GM19025 (cell line): ENCODE data around the gene DDIT3.

ENCODE experiments used
- ATAC-seq: cut with Tn5 transposase; IDR thresholded peaks from one replicate; pipeline ENCODE4 v1.9.1; 2021; ENCODE audit warnings: mild to moderate bottlenecking, low read depth, moderate library complexity; ENCODE audit not compliant: unreplicated experiment

DDIT3 gene

DNA sequence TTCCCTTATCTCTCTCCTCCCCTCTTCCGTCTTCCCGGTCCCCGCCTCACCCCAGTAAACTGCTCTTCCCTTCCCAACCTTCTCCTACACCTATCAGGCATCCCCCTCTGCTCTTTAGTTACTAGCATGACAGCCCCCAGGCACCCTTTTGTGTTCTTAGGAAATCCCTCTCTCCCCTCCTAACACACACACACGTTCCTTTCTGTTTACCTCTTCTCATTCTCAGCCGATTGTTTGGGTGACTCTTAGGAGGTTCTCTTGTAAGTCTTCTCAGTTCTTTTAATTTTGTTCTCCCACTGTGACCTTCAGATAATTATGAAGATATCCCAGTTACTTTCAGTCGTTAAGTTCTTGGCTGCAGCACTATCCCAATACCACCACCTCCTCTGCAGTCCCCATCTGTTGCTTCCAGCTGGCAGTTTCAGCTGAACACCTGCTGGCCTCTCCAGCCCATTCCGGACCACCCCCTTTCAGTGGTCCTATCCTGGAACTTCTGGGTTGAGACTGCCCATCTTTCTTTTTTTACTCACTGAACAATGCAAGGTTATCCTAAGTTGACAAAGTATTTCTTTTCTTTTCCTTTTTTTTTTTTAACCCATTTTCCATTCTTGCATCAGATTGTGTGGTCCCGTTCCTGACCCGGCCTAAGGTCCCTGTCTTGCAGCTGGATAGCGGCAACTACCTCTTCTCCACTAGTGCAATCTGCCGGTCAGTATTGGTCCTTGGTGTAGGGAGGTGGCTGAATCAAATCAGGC, 31.7 kb downstream of the DDIT3 start:
- no peak for ATAC-seq

DNA sequence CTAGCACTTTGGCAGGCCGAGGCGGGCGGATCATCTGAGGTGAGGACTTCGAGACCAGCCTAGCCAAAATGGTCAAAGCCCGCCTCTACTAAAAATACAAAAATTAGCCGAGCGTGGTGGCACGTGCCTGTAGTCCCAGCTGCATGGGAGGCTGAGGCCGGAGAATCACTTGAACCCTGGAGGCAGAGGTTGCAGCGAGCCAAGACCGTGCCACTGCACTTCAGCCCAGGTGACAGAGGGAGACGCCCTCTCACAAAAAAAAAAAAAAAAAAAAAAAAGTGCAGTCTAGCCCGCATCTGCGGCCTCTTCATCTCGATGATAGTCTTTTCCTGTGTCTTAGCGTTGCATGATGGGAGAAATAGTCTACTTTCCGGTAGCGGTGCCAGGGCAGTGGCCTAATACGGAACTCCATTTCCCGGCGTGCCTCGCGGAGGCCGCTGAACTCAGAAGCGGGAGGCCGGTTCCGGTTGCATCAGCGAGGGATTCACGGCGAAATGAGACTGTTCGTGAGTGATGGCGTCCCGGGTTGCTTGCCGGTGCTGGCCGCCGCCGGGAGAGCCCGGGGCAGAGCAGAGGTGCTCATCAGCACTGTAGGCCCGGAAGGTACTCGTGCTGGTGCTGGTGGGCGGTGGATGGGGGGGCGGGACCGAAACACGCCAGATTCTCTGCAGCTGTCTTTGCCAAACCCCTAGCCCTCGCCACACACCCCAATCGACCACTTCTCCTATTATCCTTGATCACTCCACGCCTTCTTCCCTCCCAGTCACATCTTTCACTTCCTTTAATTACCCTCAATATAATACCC, 32.5 kb downstream of the DDIT3 start, which contains the start of gene MARS1:
MARS1 (plus strand) TSS at position 472 of the 805 bp plus-strand sequence; CDS start at position 495, 23 bp downstream.
- peak; percentile 99 for ATAC-seq

DNA sequence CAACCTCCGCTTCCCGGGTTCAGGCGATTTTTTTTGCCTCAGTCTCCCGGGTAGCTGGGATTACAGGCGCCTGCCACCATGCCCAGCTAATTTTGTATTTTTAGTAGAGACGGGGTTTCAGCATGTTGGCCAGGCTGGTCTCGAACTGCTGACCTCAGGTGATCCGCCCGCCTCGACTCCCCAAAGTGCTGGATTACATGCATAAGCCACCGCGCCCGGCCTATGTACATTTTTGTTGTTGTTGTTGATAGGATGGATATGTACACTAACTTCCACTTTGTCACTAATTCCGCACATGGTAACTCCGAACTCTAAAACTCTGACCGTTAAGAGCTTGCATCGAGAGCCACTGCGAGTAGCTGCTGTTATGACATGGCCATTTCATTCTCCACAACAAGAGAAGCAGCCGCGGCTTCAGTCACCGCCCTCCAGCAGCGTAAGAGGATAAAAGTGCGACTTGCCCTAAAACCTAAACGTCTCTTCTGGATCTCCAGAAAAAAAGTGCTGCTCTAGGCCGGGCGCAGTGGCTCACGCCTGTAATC, 33.2 kb downstream of the DDIT3 start:
- ATAC-seq = no peak

DNA sequence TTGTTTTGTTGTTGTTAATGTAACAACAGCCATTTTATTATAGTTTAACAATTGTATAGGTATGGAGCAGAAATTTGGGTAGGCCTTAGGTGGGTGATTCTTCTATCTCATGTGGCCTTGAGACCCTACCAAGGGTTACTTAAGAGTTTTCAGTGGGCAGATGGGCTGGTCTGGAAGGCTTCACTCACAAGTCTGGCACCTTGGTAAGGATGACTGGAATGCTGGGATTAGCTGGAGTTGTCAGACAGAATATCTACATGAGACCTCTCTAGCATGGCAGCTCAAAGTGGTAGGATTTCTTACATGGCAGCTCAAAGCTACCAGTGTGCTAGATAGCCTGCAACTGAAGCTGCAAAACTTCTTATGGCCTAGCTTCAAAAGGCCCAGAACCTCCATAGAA, 34.6 kb downstream of the DDIT3 start:
- ATAC-seq = no peak

DNA sequence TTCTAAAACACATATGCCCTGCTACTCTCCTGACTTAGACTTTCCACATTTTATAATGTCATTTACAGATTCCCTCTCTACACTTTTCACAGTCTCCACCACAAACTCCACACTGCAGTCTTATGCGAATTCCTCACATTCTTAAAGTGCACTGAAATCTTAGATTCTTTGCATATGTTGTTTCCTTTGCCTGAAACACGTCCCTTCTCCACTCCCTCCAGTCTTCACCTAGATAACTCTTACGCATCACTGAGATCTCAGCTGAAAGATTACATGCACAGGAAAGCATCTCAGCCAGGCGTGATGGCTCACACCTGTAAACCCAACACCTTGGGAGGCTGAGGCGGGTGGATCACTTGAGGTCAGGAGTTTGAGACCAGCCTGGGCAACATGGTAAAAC, 36.8 kb downstream of the DDIT3 start:
- ATAC-seq = no peak

DNA sequence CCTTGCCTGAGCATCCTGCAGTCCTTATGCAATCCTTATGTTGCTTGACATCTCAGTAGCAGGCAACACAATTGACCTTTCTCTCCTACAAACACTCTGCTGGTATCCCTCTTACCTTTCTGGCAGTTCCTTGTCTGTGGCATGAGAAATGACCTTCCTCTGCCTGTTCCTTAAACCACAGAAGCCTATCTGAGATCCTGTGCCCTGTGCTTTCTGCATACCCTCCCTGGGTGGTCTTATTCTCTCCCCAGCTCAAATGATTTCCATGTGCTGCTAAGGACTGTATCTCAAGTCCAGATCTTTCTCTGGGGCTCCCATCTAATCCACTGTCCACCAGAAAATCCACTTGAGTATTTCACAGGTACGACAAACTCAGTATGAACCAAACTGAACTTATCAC, 38.6 kb downstream of the DDIT3 start:
- ATAC-seq = no peak

DNA sequence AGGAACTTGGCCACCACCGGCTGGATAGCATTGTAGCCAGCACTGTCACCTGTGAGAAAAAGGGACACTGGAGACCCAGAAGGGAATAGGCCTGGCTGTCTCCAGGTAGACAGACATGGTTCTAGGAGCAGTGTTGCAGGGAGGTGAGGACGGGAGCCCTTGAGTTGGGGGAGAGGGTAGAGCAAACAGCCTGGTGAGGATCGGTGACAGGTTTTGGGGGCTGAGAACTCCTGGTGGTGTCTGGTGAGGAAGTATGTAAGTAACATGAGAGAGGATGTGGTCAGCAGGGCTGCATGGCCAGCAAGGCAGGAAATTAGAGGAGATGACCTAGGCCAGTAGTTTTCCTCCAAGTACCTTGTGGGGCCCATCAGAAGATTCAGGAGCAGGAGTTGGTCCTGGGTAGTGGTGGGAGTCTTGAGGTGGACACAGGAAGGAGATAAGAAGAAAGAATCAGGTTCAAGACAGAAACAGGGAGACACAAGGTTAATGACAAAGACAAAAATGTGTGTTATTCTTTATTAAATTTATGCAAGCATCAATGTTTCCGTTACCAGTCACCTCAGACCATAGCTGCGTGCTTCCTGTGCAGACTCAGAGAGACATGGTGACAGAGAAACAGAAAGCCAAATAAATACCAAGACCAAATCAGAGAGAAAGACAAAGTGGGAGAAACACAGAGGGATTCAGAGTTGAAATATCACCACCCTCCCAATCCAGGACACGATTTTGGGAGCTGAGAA, 40.8 kb downstream of the DDIT3 start, which contains the start of gene ARHGAP9:
ARHGAP9 (minus strand) TSS at position 491 of the 740 bp plus-strand sequence; CDS start at position 31, 460 bp downstream.
- ATAC-seq = no peak

DNA sequence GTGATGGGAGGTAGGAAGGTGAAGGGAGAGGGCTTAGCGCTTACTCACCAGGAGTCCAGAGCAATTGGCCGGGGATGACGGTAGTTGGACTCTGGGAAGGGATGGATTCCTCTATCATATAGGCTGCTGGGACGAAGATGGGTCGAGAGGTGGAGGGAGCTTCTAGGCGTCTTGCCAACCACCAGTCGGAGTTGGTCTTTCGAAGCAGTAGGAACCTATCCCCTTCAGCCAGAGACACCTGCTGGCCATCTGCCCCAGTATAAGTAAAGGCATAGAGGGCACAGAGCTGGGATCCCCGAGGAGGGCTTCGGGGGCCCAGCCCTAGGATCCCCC, 41.3 kb downstream of the DDIT3 start:
- ATAC-seq = no peak

DNA sequence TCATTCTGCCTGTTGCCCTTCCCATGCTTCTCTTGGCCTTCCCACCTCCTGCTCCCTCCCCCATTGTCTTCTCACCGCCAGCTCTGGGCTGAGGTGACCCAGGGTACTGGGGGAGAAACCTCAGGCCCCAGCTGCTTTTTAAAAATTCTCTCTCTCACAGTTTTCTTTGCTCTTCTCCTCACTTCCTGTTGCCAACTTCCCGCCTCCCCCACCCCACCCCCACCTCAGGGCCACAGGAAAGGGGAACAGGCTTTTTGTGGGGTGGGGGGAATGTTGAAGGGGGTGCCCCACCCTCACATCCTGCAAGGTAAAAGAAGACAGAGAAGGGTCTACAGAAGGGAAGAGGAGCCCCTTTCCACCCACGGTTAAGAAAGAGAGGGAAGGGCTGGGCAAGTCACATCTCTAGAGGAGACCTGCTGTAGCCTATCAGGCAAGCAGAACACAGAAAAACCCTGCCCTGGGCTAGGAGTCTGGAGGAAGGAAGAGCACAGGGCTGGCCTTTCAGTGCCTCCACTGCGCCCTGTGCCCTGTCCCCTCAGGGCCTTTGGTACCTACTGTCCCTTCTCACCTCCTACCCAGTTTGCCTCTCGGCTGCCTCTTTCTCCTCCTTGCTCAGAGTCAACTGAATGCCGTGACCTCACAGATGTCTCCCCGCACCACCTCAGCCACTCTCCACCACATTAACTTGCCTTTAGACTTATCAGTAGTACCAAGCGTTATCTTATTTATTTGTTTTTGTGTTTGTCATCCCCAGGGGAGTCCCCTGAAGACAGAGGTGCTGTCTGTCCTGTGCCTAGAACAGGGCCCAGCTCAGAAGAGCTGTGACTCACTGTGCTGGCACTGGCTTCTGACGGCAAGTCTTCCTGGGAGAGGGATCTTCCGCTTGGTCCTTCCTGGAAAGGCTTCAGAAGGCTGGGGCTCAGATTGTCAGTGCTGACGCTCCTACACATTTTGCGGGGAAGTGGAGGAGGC, 42.3 kb downstream of the DDIT3 start:
- ATAC-seq = peak; percentile 47

DNA sequence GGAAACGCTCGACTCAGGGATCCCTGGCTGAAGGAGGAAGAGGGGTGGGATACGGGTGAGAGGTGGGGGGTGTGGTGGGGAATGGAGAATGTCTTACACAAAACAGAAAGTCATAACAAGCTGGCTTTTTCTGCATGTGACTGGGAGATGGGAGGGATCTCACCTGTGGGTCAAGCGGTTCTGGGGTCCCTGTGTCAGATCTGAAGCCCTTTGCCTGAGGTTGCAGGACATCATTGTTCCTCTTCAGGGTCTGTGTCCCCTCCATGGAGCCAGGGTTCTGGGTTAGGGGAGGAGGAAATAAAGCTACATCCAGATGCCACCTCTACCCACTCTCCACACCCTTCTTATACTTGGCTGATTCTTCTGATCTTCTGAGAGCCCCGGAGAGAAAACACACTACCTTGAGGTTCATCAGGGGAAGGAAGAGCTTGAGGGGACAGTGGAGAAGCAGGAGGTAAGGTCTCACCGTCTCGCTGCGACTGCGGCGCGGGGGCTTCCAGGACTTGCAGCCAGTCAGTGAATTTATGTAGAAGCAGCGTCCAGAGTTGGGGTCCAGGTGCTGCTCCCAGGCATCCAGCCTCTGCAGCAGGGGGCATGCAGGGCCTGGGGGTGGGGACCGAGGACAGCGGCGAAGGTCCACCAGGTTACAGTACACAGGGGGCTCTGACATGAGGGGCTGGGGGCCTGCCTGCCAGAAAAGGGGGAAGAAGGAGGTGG, 43.2 kb downstream of the DDIT3 start:
- ATAC-seq = no peak

DNA sequence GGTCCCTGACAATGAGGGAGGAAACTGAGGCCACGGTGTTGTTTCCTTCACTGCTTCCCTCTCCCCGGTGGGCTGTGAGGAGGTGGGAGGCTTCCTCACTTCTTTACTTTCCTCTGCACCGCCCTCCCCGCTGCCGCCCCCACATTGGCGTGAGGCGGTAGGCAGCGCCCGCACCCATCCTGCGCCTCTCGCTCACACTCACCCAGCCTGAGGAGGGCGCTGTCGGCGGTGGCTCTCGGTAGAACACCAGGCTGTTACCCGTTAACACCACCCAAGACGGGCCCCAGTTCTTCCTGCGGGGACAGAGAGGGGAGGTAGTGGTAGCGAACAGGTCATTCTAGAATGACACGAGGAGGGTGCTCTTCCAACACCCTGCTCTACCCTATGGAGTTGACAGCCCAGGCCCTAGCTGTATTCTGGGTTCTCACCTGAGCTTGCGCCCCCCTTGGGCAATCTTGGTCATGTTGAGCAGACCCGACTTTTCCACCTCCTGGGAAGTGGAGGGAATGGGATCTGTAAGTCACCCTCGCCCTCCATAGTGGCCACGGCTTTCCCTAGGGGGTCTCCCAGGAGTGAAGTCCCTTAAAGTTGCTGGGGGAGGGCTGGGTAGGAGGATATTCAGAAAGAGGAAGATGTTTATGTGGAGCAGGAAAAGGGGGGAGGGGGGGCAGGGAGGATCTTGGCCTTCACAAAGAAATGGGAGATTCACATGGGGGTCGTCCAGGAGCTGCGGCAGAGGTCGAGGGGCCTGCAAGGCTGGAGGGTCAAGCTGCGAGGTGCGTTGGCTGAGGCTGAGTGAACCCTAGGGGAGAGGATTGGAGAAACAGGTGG, 43.9 kb downstream of the DDIT3 start:
- ATAC-seq = no peak

DNA sequence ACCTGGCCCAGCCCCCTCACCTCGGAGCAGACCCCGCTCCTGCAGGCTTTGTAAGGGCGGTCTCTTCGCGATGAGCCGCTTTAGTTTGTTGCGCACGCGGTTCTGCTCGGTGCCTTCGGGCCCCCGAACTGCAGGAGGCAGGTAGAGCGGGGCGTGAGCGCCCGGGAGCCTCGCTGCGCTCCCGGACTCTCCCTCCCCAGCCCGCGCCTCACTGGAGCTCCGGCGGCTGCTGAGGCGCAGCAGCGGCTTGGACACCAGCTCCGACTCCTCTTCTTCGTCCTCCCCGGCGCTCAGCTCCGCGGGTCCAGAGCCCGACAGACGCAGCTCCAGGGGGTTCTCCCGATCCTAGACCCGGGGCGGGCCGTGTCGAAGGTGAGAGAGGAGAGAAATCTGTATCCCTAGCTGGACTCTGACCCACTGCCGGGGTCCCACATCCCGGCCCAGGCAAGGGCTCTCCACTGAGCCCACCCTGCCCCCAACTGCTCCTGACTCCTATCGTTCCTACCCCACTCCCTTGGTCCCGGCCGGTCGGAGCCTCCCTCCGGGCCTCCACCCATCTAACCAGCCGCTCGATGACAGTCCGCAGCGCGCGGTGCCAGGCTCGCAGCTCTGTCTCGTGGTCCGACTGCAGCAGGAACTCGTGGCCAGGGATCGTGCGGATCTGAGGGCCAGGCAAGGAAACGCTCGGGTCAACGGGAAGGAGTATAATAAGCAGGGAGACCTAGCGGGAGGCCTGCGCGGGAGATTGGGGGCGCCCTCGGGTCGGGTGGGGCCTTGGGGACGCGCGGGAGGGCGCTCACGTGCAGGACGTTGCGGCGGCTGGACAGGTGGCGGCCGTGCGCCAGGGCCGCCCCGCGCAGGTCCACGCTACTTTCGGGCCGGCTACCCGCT, 44.8 kb downstream of the DDIT3 start:
- no peak for ATAC-seq

DNA sequence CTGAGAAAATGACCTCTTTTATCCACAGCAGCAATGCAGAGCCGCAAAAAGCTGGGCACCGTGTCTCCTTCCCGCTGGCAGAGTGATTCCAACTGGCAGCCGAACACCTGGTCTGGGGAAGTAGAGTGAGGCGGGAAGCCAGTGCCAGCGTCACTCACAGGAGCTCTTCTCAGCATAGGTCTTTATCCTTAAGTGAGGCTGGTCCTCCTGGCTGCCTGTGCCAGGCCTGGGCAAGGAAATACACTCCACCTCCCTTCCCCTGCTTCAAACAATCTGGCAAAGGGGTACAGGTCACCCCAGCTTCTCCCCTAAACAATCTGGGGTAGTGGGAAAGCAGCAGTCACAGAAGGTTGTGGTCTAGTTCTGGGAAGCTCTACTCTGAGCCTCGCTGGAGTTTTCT, 45.5 kb downstream of the DDIT3 start:
- ATAC-seq = no peak

DNA sequence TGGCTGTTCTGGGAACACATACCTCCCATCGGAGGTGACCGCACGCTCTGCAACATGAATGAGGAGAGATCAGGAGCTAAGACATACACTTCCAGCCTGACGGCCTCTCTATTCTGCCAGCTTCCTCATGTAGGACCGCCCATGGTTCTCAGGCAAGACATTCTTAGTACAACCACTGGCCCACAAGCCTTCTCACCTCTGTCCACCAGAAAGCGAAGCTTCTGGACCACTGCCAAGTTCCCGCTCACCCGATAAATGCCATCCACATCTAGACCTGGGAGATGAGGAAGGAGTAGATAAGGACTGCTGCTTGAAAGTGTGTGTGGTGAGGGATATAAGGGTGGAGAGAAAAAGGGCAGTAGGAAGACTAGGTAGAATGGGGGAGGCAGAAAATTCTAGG, 45.9 kb downstream of the DDIT3 start:
- no peak for ATAC-seq

DNA sequence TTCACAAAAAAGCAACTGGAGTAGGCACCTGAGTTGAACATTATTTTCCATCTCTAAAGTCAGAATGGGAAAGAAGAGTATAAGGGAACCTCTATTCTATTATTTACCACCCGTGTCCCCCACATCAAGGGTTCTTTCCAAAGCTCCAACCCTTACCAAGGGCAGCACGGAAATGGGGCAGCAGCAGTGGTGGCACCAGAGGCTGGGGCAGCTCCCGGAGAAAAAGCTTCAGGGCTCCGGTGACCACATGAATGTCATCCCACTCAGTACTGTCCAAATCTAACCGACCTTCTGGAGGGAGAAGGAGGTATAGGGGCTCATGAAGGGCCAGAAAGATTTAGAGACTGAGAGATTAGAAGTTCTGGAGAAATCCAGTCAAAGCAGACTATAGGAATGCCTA, 46.4 kb downstream of the DDIT3 start:
- ATAC-seq = no peak

DNA sequence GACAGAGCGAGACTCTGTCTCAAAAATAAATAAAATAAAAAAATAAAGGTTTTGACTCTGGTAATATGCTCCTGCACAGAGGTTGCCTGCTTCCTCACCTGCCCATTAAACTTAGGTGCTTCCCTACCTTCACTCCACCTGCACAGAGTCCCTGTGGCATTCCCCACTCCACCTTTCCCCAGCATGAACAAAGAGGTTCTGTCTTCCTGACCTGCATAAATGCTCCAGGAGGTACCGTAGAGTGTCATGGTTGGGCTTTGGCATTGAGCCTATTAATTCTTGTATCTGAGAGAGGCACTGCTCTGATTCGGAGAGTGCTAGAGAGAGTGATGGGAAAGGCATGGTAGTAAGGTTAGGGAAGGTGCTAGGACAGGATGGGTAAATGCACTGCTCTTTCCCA, 46.9 kb downstream of the DDIT3 start:
- ATAC-seq = no peak

DNA sequence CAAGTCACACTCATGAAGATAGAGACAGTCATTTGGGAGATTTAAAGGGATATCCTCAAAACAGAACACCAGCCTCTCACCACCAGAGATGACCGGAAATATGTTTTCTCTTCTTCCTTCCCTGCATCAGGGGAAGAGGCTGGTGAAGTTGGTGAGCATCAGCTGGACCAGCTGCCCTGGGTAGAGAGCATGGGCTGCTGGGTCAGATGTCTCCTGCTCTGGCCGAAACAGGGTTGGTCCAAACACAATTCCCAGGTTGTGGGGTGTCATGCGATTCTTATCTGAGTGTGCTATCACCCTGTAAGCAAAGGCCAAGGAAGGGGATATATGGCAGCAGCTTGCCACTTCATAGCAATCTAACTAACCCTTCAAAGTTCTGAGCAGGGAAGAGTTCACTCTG, 47.9 kb downstream of the DDIT3 start:
- ATAC-seq = no peak
